Kidney (tissue), 14 donors: ENCODE data around the gene GATAD2B. TPM values are rescaled to one million over a fixed set of nuclear protein-coding genes. Genes with fewer than 3 reads are reported as not detected.

Experiments
- DNase-seq, 5 donors: peaks; one replicate each; pipeline ENCODE4 v3.0.0-alpha.2; 2013 to 2020
- FAIRE-seq: peaks from 2 replicates; lab custom pipeline; 2012; peaks lifted over from hg19 to GRCh38; lab: Jason Lieb, UNC
- H3K27ac ChIP-seq, 2 donors: one replicate each; pipeline ENCODE4 v1.7.0; 2013; ENCODE audit warnings: low read depth in 2 of 2, low read length in 2 of 2, inconsistent platforms in 1 of 2
- H3K27me3 ChIP-seq: one replicate; pipeline ENCODE4 v1.7.1; 2013; ENCODE audit warnings: low read length, inconsistent platforms; ENCODE audit not compliant: control insufficient read depth, insufficient read depth
- H3K36me3 ChIP-seq, 3 donors: one replicate each; pipeline versions ENCODE4 v1.7.0 to v1.7.1; 2013; ENCODE audit warnings: low read length in 3 of 3, control low read depth in 1 of 3, inconsistent platforms in 1 of 3; ENCODE audit not compliant: insufficient read depth in 3 of 3, control insufficient read depth in 2 of 3
- H3K4me1 ChIP-seq, 3 donors: one replicate each; pipeline versions ENCODE4 v1.7.0 to v1.7.1; 2013; ENCODE audit warnings: low read length in 3 of 3, inconsistent platforms in 1 of 3, low read depth in 1 of 3; ENCODE audit not compliant: control insufficient read depth in 2 of 3, insufficient read depth in 2 of 3
- H3K4me3 ChIP-seq, 3 donors: one replicate each; pipeline versions ENCODE4 v1.7.0 to v1.8.1; 2013; ENCODE audit warnings: low read length in 3 of 3, control low read depth in 1 of 3, inconsistent platforms in 1 of 3
- H3K9ac ChIP-seq, 3 donors: one replicate each; pipeline versions ENCODE4 v1.7.0 to v1.7.1; 2013; ENCODE audit warnings: low read length in 3 of 3, control low read depth in 1 of 3, inconsistent platforms in 1 of 3
- H3K9me3 ChIP-seq, 3 donors: one replicate each; pipeline versions ENCODE4 v1.7.0 to v1.7.1; 2013; ENCODE audit warnings: low read length in 3 of 3, control low read depth in 1 of 3, inconsistent platforms in 1 of 3; ENCODE audit not compliant: control insufficient read depth in 2 of 3, insufficient read depth in 1 of 3
- CTCF ChIP-seq: IDR thresholded peaks from 3 replicates; pipeline ENCODE4 v1.5.1; 2012; ENCODE audit warnings: mild to moderate bottlenecking, moderate library complexity, borderline replicate concordance; ENCODE audit not compliant: insufficient read depth; ENCODE audit errors: extremely low read depth
- intact Hi-C: fragments of 100-400 bp; cut with DNase I; formaldehyde crosslinking; loops from one replicate; pipeline ENCODE4 v1.11.1; 2022
- polyA plus RNA-seq: library from polyadenylated mRNA; stranded (reverse); fragments of 350-450 nt; fragmentation: Illumina TruSeq; extraction: RNeasy Lipid Tissue Mini Kit (QIAGEN cat#74804); gene quantifications from one replicate; pipeline ENCODE4 v1.2.3, GENCODE V29; 2014; ENCODE audit warnings: low read depth, low replicate concordance; ENCODE audit not compliant: insufficient read depth
- total RNA-seq: library from RNA; stranded (reverse); fragmentation: NEBNext Ultra II Directional; extraction: Animal tissue kit (Norgen Biotek cat#: 25700); gene quantifications from one replicate; pipeline ENCODE4 v1.2.1, GENCODE V29; 2021
- donor health status: control.
- donor health status: control.
- donor health status: control.
- donor health status: control.
- donor health status: control.
- donor health status: DM: yes; HTN: yes; CAD: no.
- donor health status: Normal renal cell carcinoma (clear cell type).

The GATAD2B gene
- total and polyA plus RNA-seq, 2 donors from 2014 or later: 3.6 to 49.0 TPM

GRCh38 chr1:153968408-153968807 is 45.6 kb upstream of the GATAD2B start:
- peak overlapping the region; percentile 72 to 93 (median 85) for H3K4me3 ChIP-seq
- no peak for TF ChIP-seq CTCF
- DNase-seq (peak in 4 of 5 donors; percentile 50 to 77 (median 64)), FAIRE-seq (no peak)
- H3K9ac ChIP-seq: peak overlapping the region in 2 of 3 donors; percentile 27 to 63
- no peak overlapping the region for H3K27ac ChIP-seq
- no peaks in the 10 kb centered on the region for H3K9me3 ChIP-seq
- peaks cover 0 to under 1% (median 0%) of the 10 kb centered on the region in 3 donors for H3K36me3 ChIP-seq
- intact Hi-C loops: no loop called here
- no peaks in the 10 kb centered on the region for H3K27me3 ChIP-seq
- H3K4me1 ChIP-seq: peaks cover 0 to 8% (median 7%) of the 10 kb centered on the region in 3 donors

- H3K9ac ChIP-seq: peak overlapping the region; percentile 63 to 87 (median 76)
- FAIRE-seq: no peak
- no peaks in the 10 kb centered on the region for H3K27me3 ChIP-seq
- H3K27ac ChIP-seq: peak overlapping the region; percentile 91 to 92
- intact Hi-C loops: no loop called here
- peak in 2 of 5 donors; percentile 50 to 83 for DNase-seq
- peaks cover 0 to 8% (median 7%) of the 10 kb centered on the region in 3 donors for H3K4me1 ChIP-seq
- no peaks in the 10 kb centered on the region for H3K36me3 ChIP-seq
- H3K9me3 ChIP-seq: no peaks in the 10 kb centered on the region
- TF ChIP-seq CTCF: no peak
- peak overlapping the region; percentile 72 to 93 (median 85) for H3K4me3 ChIP-seq
Measured at GRCh38 chr1:153968000-153968363, 45.2 kb upstream of the GATAD2B start.

- no peaks in the 10 kb centered on the region for H3K36me3 ChIP-seq
- H3K4me1 ChIP-seq: peaks cover 0 to 15% (median 11%) of the 10 kb centered on the region in 3 donors
- H3K9ac ChIP-seq: peak within 1 kb of the TSS; percentile 76 to 87 (median 87)
- DNase-seq: peak; percentile 95 to 99 (median 96)
- peak; percentile 48 for TF ChIP-seq CTCF
- H3K4me3 ChIP-seq: peak within 1 kb of the TSS; percentile 72 to 93 (median 85)
- intact Hi-C loops: no loop called here
- FAIRE-seq: peak; percentile 3
- no peaks in the 10 kb centered on the region for H3K9me3 ChIP-seq
- H3K27me3 ChIP-seq: no peaks in the 10 kb centered on the region
- peak within 1 kb of the TSS; percentile 91 to 92 for H3K27ac ChIP-seq
Measured at GRCh38 chr1:153967107-153967999, 44.6 kb upstream of the GATAD2B start, which contains the start of gene CREB3L4. TSS of gene CREB3L4 (plus strand) at chr1:153967902. CDS start at chr1:153968526, 624 bp downstream.
